HG02678 (cell line): ENCODE results near the gene PUSL1.
A peak's percentile ranks its signal among the peaks of the same experiment; 100 is the strongest.

Source experiments
- ATAC-seq: cut with Tn5 transposase; IDR thresholded peaks from one replicate; pipeline ENCODE4 v1.9.1; 2021; ENCODE audit warnings: mild to moderate bottlenecking, moderate library complexity; ENCODE audit not compliant: unreplicated experiment

The PUSL1 gene

DNA sequence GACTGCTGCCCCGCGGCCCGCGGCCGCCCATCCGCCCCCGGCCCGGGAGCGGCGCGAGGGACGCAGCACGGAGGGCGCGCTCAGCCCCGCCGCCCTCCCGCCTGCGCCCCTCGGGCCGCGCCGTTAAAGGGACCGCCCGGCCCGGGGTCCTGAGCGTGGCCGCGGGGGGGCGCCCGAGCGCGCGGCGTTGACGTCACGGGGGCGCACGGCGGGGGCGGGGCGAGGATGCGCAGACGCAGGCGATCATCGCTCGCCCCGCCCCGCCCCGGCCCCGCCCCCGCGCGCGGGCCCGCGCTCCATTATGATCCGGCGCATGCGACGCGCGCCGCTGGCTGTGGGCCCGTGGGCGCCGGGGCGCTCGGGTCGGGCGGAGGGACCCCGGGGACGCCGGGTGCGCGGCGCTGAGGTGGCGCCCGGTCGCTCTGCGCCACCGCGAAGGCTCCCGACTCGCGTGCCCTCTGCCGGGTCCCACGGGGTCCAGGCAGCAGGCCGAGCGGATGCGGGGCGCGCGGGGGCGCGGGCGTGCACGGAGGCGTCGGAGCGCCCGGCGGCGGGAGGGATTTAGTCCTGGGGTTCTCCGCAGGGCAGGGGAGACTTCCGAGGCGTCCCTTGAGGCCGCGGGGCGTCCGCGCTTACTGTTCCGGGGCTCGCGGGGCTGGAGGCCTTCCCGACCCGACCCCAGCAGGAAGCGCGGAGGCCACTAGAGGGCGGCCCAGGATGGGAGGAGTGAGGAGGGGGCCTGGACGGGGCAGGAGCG lies 41.0 kb downstream of the PUSL1 start, which contains the start of gene DVL1:
Gene DVL1, minus strand, starts transcription at position 163 of the 757 bp plus-strand sequence. CDS start 353 bp downstream, outside the sequence.
- ATAC-seq = peak; percentile 70

DNA sequence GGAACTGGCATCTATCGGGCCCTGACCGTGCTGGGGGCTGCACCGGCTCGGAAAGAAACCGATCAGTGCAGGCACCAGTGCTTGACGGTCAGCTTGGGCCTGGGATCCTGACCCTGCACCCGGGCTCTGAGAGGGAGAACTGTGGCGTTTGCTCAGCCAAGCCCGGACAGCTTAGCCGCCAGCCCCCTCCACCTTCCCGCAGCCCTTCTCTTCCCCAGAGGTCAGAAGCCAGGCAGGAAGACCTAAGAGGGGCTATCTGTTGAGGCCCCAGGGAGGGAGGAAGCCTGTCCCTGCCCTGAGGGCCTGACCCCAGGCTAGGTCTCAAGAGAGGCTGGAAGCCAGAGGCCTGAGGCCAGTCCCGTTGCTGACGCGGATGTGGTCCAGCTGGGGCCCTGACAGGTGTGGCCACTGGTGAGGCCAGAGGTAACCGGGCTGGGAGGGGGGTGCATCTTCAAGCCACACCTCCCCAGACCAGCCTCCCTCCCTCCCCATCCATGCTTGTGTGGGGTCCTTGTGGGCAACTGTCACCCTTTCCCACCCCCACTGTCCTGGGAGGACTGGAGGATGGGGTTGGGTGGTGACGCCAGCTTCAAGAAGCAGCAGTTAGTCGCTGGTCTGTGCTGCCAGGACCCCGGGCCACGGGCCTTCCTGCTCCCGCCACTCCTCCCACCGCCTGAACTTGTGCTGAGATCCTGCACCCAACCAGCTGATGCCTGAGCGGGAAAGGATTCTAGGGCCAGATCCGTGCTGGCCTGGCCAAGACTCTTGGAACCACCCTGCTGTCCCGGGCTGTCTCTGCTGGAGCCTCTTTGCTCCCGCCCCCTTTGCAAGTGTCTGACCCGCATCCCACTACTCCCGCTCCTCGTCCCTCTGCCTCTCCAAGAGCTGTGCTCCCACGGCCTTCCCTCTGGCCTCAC lies 43.4 kb downstream of the PUSL1 start:
- no peak for ATAC-seq

DNA sequence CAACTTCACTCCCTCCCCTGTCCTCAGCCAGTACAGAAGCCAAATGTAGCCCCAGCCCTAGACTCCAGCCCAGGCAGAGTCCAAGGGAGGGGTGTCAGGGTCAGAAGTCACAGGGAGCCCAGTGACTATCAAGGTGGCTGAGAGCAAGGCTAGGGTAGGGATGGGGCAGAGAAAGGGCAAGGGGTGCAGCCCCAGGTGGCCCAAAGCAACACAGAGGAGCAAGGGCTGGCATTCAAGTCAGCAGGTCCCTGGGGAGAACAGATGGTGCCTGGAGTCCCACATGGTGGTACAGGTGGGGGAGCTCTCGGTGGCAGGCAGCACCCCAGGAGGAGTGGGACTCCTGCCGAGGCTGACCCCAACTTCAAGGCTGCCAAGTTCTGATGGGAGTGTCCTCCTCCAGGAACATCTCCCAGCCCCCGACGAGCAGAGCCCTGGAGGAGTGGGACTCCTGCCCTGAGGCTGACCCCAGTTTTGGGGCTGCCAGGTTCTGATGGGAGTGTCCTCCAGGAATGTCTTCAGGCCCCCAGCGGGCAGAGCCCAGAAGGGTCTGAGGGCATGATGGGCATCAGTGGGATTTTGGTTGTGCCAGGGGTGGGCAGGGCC lies 44.5 kb downstream of the PUSL1 start:
- ATAC-seq = no peak

DNA sequence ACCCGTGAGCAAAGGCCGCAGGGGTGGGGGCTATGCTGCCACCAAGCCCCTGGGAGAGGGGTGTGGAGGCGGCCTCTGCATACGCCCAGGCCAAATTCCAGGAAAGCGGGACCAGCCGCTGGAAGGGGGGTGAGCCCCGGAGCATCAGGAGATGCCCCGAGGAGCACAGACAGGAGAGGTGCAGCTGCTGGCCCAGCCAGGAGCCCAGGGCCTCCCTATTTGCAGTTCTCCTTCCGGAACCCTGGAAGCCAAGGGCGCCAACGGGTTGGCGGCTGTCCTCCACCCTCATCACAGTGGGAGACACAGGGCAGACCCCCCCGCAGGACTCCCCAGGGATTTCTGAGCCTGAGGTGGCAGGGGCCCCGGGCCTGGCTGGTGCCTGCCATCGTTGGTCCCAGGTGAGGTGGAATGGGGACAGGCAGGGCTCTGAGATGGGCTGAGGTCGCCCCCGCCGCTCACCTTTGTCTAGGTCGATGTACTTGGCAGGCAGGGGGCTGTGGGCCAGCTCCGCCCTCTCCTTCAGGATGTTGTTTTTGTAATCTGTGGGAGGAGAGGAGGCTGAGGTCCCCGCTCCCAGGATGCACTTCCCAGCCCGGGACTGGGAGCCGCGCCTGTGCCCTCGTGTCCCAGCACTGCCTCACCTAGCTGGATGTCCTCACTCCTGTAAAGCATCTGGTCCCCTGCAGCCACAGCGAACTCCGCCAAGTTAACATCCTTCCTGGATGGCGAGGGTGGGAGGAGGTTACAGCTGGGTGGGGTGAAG lies 45.2 kb downstream of the PUSL1 start:
- no peak for ATAC-seq

DNA sequence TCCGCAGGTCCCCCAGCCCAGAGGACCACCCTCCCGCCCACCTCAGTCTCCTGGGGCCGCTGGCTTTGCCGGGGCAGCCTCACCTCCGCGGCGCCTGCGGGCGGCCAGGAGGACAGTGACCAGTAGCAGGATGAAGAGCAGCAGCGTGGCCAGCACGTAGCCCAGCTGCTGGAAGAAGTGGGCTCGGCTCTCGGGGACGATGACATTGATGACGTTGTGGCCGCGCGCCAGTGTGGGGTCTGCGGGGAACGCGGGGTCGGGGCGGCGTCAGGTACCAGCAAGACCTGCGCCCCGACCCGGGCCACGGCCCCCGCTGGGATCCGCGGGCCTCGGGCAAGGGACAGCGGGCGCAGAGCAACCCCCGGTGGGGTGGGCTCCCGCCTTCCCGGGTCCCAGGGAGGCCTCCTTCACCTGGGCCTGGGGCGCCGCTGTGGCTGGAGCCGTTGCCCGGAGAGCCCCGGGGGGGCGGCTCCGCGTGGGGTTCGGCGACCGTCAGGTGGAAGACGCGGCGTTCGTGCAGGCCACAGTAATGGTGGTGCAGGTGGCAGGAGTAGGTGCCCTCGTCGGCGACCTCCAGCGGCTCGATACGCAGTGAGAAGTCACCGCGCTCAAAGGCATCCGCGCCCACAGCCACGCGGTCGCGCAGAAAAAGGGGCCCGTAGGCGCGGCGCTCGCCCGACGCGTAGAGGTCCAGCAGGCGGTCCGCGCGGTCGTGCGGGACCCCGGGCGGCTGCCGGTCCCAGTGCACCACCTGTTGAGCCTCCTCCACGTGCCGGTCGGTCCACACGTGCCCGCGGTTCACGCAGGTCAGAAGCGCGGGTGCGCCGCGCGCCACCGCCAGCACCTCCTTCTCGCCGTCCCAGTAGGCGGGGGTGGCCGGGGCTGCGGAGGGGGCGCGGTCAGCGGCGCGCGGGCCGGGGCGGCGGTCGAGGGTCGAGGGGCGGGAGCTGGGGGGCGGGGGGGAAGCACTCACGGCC lies 46.2 kb downstream of the PUSL1 start:
- no peak for ATAC-seq

DNA sequence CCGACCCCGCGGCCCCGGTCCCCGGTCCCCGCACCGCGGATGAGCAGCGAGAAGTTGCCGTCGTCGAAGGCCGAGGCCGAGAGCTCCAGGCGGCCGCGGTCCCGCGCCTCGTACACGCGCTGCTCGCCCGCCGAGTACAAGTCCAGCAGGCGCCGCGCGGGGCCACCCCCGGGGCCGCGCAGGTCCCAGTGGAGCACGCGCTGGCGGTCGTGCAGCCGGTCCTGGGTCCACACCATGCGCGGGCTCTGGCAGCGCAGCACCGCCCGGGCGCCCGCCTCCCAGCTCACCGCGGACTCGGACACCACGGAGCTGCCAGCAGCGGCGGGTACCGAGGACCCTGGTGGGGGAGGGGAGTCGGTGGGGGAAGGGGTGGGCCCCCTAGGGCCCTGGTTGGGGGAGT lies 47.0 kb downstream of the PUSL1 start:
- ATAC-seq = no peak

DNA sequence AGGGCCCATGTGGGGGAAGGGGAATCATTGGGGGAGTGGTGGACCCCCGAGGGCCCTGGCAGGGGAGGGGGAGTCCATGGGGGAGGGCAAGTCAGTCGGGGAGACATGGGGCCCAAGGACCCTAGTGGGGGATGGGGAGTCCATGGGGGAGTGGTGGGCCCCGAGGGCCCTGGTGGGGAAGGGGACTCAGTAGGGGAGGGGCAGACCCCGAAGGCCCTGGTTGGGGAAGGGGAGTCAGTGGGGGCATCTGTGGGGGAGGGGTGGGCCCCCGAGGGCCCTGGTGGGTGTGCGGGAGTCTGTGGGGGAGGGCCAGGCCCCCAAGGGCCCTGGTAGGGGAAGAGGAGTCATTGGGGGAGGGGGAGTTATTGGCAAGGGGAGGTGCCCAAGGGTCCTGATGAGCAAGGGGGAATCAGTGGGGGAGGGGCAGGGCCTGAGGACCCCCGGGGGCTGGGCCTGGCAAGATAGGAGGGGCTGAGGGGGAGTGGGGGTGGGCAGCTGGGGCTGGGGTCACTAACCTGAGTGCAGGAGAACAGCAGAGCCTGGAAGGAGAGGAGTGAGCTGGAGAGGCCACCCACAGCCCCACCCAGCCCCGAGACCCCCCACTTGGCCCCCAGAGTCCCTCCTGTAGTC lies 47.9 kb downstream of the PUSL1 start:
- no peak for ATAC-seq

DNA sequence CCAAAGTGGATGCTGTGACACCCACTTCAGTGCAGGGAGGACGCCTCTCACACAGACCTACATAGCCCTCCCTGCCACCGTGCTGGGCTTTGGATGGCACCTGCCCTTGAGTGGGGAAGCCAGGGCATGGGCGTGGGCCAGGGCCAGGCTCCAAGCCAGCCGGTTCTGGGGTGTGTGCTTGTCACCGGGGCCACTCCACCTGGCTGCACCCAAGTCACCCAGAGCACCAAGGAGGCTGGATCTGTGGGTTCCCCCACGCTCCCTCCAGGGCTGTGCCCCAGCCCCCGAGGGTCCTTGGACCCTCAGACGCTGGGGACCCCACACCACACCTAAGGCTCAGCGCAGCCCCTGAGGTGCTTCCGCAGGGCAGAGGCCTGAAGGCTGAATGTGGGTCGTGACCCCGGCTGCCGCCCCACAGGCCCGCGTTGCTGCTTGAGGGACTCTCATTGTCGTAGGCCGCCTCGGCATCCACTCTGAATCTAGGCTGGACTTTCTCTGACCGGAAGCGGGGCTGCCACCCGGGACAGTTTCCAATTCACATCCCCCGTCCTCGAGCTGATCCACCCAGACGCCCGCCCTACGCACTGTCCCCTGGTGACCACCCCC lies 48.5 kb downstream of the PUSL1 start:
- ATAC-seq = no peak

DNA sequence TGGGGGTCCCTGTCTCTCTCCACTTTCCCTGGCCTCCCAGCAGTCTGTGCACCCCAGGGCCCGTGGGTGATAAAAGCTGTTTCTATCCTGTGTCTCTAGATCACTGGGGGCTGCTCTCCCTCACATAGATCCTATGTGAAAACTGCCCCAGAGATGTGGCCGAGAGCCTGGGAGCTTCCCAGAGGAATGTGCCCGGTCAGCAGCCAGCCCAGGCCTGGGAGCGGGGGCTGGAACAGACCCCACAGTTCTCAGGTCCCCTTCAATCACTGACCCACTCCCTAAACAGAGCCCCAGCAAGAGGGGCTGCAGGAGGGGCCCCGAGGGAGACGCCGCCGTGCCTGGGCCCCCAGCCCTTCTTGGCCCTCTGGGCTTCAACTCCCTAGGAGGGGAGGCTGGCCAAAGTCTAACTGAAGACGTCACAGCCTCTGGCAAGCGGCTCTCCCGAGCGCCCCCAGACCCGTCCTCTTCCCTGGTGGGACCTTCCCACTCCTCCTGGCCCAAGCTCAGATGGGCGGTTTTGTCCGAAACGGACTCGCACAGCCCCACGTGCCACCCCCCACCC lies 49.6 kb downstream of the PUSL1 start:
- no peak for ATAC-seq

DNA sequence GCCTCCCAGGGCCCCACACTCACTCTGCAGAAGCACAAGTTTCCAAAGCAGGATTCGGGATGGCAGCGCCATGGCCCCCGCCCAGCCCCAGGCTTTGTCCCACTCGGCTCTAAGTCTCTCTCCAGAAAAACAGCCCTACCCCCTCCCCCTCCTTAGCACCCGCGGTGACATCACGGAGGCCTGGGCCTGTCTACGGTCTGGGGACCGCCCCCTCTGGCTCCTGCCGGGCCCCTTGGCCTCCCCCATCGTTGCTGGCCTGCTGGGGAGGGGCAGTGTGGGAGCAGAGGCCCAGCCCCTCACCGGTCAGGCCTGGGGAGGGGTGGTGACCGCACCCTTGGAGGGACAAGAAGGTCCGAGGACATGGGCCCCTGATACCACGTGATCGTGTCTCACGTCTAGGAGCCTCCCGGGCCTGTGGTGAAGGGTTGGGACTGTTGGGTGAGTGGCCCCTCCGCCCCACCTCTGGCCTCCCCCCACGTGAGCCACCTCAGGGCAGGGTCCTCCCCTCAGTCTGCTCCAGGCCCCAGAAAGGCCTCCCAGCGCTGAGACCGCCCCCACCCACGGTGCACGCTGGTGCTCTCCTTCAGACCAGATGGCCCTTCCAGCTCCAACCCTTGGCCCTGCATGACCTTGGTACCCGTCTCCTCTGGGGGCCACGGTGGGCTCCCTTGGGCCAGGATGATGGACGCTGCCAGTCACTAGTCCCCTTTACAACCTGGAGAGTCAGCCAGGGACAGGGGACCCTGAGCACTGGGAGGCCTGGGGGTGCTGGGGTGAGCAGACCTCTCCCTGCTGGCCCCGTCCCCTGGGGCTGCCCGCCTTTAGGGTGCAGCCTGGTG lies 50.3 kb downstream of the PUSL1 start, which contains the start of gene MXRA8:
Gene MXRA8, minus strand, starts transcription at position 123 of the 839 bp plus-strand sequence. Its CDS starts 51 bp downstream, at position 72.
- no peak for ATAC-seq

DNA sequence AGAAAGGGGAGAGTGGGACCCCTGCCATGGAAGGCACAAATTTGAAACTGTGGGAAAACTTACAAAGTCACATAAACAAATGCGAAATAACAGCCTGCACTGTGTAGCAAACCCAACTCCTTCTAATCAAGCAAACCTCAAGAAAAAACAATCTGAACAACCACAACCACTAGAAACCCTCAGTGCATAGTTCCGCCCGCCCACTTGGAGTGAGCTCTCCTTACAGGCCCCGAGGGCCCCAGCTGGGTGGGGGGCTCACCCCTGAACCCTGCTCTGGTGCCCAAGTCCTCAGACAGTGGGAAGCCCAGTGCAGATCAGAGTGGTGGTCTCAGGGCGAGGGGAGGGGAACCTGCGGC lies 50.9 kb downstream of the PUSL1 start:
- ATAC-seq = no peak

DNA sequence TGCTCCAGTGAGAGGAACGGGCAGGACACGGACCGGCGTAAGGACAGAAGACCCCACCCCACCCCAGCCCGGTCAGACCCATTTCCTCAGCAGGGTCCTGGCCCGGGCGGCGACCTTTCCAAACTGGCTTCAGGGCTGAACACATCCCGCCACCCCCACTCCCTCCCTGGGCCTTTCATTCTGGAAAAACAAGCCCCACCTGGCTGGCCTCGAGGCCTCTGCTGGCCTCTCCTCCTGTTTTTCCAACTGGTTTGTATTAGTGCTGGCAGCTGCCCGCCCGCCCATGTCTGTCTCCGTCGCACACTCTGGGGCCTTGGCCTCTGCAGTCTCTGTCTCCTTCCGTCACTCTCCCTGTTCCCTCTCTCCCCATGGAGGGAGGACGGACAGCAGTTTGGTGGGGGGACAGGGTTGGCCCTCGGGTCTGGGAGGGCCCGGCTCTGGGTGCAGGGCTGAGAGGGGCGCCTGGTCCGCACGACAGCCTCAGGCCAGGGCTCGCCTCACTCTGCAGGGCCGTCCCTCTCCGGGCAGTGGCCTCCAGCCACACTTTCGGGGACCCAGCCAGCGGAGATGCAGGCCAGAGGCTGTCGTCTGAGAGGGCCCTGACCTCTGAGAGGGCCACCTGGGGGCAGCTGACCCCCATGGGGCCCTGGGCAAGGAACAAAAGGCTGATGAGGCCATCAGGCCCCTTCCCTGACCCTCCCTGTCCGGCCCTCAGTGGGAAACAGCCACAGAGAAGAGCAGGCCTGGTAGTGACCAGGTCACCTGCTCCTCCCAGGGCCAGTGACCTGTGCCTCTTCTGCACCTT lies 51.5 kb downstream of the PUSL1 start:
- no peak for ATAC-seq

DNA sequence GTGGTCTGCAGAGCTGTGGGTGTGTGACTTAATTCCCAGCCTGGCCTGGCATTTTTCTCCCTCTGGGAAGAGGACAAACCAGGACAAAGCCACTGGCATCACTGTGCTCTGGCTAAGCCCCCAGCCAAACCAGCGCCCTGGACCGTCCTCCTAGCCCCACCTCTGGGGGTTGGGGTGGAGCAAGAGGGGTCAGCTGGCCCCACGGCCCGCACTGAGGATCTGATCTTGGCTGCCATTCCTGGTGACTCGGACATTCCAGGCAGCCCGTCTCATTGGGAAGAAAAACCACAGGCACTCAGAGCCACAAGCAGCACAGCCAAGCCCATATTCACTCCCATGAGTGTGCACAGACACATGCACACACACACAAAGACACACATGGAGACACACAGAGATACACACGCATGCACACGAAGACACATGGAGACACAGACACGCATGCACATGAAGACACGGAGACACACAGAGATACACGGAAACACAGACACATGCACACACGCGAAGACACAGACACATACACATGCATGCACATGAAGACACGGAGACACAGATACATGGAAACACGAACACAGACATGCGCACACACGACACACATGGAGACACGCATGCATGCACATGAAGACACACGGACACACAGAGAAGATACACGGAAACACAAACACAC lies 52.2 kb downstream of the PUSL1 start:
- no peak for ATAC-seq
